ENCODE results near the gene LRMDA. TPM values are rescaled to one million over a fixed set of nuclear protein-coding genes. Genes with fewer than 3 reads are reported as not detected.

Gene LRMDA
- total RNA-seq, 3 donors from 2014 or later (not counting 1 experiment from before 2014, with no cell fraction given), result 1.4 to 2.4 (median 2.1) TPM

DNA sequence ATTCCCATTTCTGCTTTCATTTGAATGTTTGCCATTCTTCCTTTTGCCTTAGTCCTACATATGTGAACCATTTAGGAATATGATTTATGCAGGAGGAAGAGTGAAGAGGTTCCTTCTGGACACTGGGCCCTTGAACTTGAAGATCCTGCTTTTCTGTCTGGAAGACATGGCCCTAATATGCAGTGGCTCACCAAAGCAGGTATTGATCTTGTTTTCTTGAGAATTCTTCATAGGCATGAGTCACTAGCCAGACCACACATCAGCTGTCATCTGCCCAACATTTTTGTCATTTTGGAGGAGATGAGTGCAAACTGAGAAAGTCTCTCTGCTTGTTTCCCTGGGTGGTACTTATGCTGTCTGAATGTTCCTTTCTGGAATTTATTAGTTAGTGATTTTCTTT is 382.6 kb downstream of the LRMDA start:
- Histone ChIP-seq H3K27ac (ENCODE audit: low read length) (no peak overlapping the region), H3K9me3 (ENCODE audit: control insufficient read depth, insufficient read depth, low read length) (no peaks in the 10 kb centered on the region), H3K36me3 (ENCODE audit: control insufficient read depth, insufficient read depth, low read length) (no peaks in the 10 kb centered on the region), H3K4me1 (ENCODE audit: control insufficient read depth, insufficient read depth, low read length) (no peaks in the 10 kb centered on the region), H3K27me3 (ENCODE audit: control insufficient read depth, insufficient read depth, low read length) (no peaks in the 10 kb centered on the region), H3K4me3 (ENCODE audit: low read length) (no peak overlapping the region)
- Mint-ChIP-seq H3K4me3 (no peak overlapping the region), H3K27ac (no peak overlapping the region), H3K4me1 (no peaks in the 10 kb centered on the region), H3K27me3 (ENCODE audit: low read depth in 2 of 2) (peaks cover 12 to 35% of the 10 kb centered on the region in 2 donors), H3K36me3 (no peaks in the 10 kb centered on the region), H3K9me3 (no peaks in the 10 kb centered on the region)
- no peak for ATAC-seq
- TF ChIP-seq CTCF (IDR thresholded peaks at IDR 0.05), result no peak
- no peak for DNase-seq
- intact Hi-C loops (cut with micrococcal nuclease), result no loop called here

GRCh38 chr10:75815066-75815465 is 383.6 kb downstream of the LRMDA start:
- Histone ChIP-seq H3K27me3 (ENCODE audit: control insufficient read depth, insufficient read depth, low read length) (no peaks in the 10 kb centered on the region), H3K36me3 (ENCODE audit: control insufficient read depth, insufficient read depth, low read length) (no peaks in the 10 kb centered on the region), H3K4me3 (ENCODE audit: low read length) (no peak overlapping the region), H3K27ac (ENCODE audit: low read length) (no peak overlapping the region), H3K9me3 (ENCODE audit: control insufficient read depth, insufficient read depth, low read length) (no peaks in the 10 kb centered on the region), H3K4me1 (ENCODE audit: control insufficient read depth, insufficient read depth, low read length) (no peaks in the 10 kb centered on the region)
- ATAC-seq (no peak), DNase-seq (no peak)
- H3K36me3 Mint-ChIP-seq, result no peaks in the 10 kb centered on the region
- peaks cover 12 to 35% of the 10 kb centered on the region in 2 donors for H3K27me3 Mint-ChIP-seq (ENCODE audit: low read depth in 2 of 2)
- TF ChIP-seq CTCF (IDR thresholded peaks at IDR 0.05), result no peak
- no peaks in the 10 kb centered on the region for H3K9me3 Mint-ChIP-seq
- H3K4me3 Mint-ChIP-seq, result no peak overlapping the region
- intact Hi-C loops (cut with micrococcal nuclease), result no loop called here
- no peak overlapping the region for H3K27ac Mint-ChIP-seq
- H3K4me1 Mint-ChIP-seq, result no peaks in the 10 kb centered on the region

GRCh38 chr10:75817198-75817597 is 385.8 kb downstream of the LRMDA start:
- Mint-ChIP-seq H3K27me3 (ENCODE audit: low read depth in 2 of 2) (peaks cover 14 to 35% of the 10 kb centered on the region in 2 donors), H3K36me3 (no peaks in the 10 kb centered on the region), H3K27ac (no peak overlapping the region), H3K9me3 (peaks cover 2 to 3% of the 10 kb centered on the region in 2 donors), H3K4me3 (no peak overlapping the region), H3K4me1 (no peaks in the 10 kb centered on the region)
- 100% methylated on average over 1 of the region's 2 CpGs for WGBS (ENCODE audit: insufficient coverage)
- H3K27me3 ChIP-seq (ENCODE audit: control insufficient read depth, insufficient read depth, low read length), result no peaks in the 10 kb centered on the region
- no peak for ATAC-seq
- no peaks in the 10 kb centered on the region for H3K4me1 ChIP-seq (ENCODE audit: control insufficient read depth, insufficient read depth, low read length)
- TF ChIP-seq CTCF (IDR thresholded peaks at IDR 0.05), result no peak
- no peak overlapping the region for H3K4me3 ChIP-seq (ENCODE audit: low read length)
- DNase-seq, result no peak
- no peak overlapping the region for H3K27ac ChIP-seq (ENCODE audit: low read length)
- H3K36me3 ChIP-seq (ENCODE audit: control insufficient read depth, insufficient read depth, low read length), result no peaks in the 10 kb centered on the region
- H3K9me3 ChIP-seq (ENCODE audit: control insufficient read depth, insufficient read depth, low read length), result no peaks in the 10 kb centered on the region
- intact Hi-C loops (cut with micrococcal nuclease), result no loop called here

- no peak for ATAC-seq
- intact Hi-C loops (cut with micrococcal nuclease), result no loop called here
- Histone ChIP-seq H3K27ac (ENCODE audit: low read length) (no peak overlapping the region), H3K4me1 (ENCODE audit: control insufficient read depth, insufficient read depth, low read length) (no peaks in the 10 kb centered on the region), H3K36me3 (ENCODE audit: control insufficient read depth, insufficient read depth, low read length) (no peaks in the 10 kb centered on the region), H3K9me3 (ENCODE audit: control insufficient read depth, insufficient read depth, low read length) (no peaks in the 10 kb centered on the region), H3K4me3 (ENCODE audit: low read length) (no peak overlapping the region), H3K27me3 (ENCODE audit: control insufficient read depth, insufficient read depth, low read length) (no peaks in the 10 kb centered on the region)
- Mint-ChIP-seq H3K27me3 (ENCODE audit: low read depth in 2 of 2) (peaks cover 14 to 35% of the 10 kb centered on the region in 2 donors), H3K36me3 (no peaks in the 10 kb centered on the region), H3K9me3 (peaks cover 2 to 3% of the 10 kb centered on the region in 2 donors), H3K4me3 (no peak overlapping the region), H3K27ac (no peak overlapping the region), H3K4me1 (no peaks in the 10 kb centered on the region)
- DNase-seq, result no peak
- no peak for TF ChIP-seq CTCF (IDR thresholded peaks at IDR 0.05)
- 80% methylated on average over 3 of the region's 4 CpGs for WGBS (ENCODE audit: insufficient coverage)
These were observed 387.1 kb downstream of the LRMDA start for GRCh38 chr10:75818552-75818951.

Measured in natural killer cell (primary cell).